Amniotic stem cell (primary cell): ENCODE measurements around the gene CRYBB2.
"Not testable (repeated sequence)": the region's sequence is repeated elsewhere in the genome, so short reads cannot be mapped to it uniquely, and the experiment has no call there.

Experiments used
- DNase-seq: peaks from one replicate; lab custom pipeline; 2025; lab: John Stamatoyannopoulos, UW

CRYBB2 gene

GRCh38 chr22:25233706-25234105 is 14.3 kb downstream of the CRYBB2 start:
- not testable (repeated sequence) for DNase-seq

GRCh38 chr22:25235547-25236290 is 16.3 kb downstream of the CRYBB2 start:
- DNase-seq = peak; percentile 8

- DNase-seq = no peak
Measured at GRCh38 chr22:25236417-25236816, 17.0 kb downstream of the CRYBB2 start.

- no peak for DNase-seq
Measured at GRCh38 chr22:25237503-25237902, 18.1 kb downstream of the CRYBB2 start.

GRCh38 chr22:25238058-25238457 is 18.6 kb downstream of the CRYBB2 start:
- not testable (repeated sequence) for DNase-seq

- not testable (repeated sequence) for DNase-seq
Measured at GRCh38 chr22:25255169-25255568, 35.7 kb downstream of the CRYBB2 start.

- not testable (repeated sequence) for DNase-seq
Measured at GRCh38 chr22:25267567-25267966, 48.1 kb downstream of the CRYBB2 start.

GRCh38 chr22:25268902-25269301 is 49.5 kb downstream of the CRYBB2 start:
- DNase-seq = not testable (repeated sequence)

GRCh38 chr22:25270061-25270460 is 50.6 kb downstream of the CRYBB2 start:
- not testable (repeated sequence) for DNase-seq

- not testable (repeated sequence) for DNase-seq
Measured at GRCh38 chr22:25273231-25273630, 53.8 kb downstream of the CRYBB2 start.

GRCh38 chr22:25273928-25274327 is 54.5 kb downstream of the CRYBB2 start:
- DNase-seq = not testable (repeated sequence)

GRCh38 chr22:25280118-25280517 is 60.7 kb downstream of the CRYBB2 start:
- not testable (repeated sequence) for DNase-seq
